ENCODE data around the gene MYCL.
"Not testable (repeated sequence)": the region's sequence is repeated elsewhere in the genome, so short reads cannot be mapped to it uniquely, and the experiment has no call there.

MYCL gene

DNA sequence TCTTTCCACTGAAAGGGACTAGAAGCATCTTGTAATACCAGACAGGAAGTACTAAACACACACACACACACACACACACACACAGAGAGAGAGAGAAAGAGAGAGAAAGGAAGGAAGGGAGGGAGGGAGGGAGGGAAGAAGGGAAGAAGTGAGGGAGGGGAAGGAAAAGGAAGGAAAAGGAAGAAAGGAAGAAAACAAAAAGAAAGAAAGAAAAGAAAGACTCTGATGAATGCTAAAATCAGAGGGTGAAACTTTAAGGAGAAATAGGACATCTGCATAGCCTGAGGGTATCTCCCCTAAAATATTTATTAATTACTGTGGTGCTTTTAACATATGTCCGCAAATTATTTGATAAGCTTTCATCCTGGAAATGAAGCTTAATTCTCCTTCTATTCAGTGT is 29.0 kb downstream of the MYCL start:
- CTCF ChIA-PET, result interaction anchor here (0.6 to 1.7 kb wide), 4 partner anchors 9 to 159 kb away, joined by 3 to 5 read pairs (median 3); partner anchors contain the start of gene MYCL
- POLR2A ChIA-PET, result interaction anchor here (0.8 kb wide), 1 partner anchor 27 kb away, joined by 3 read pairs; no protein-coding TSS in a partner anchor
- TF ChIP-seq, protein P1, sequence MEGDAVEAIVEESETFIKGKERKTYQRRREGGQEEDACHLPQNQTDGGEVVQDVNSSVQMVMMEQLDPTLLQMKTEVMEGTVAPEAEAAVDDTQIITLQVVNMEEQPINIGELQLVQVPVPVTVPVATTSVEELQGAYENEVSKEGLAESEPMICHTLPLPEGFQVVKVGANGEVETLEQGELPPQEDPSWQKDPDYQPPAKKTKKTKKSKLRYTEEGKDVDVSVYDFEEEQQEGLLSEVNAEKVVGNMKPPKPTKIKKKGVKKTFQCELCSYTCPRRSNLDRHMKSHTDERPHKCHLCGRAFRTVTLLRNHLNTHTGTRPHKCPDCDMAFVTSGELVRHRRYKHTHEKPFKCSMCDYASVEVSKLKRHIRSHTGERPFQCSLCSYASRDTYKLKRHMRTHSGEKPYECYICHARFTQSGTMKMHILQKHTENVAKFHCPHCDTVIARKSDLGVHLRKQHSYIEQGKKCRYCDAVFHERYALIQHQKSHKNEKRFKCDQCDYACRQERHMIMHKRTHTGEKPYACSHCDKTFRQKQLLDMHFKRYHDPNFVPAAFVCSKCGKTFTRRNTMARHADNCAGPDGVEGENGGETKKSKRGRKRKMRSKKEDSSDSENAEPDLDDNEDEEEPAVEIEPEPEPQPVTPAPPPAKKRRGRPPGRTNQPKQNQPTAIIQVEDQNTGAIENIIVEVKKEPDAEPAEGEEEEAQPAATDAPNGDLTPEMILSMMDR (IDR thresholded peaks at IDR 0.05; ENCODE audit: insufficient read depth, low read length, missing control alignments), result no peak
- H3K4me3 ChIP-seq (ENCODE audit: low read depth, low read length), result no peak overlapping the region
- no peak for DNase-seq (ENCODE audit: low read depth, low spot score)

GRCh38 chr1:39871796-39872195 is 29.9 kb downstream of the MYCL start:
- ChIA-PET CTCF (interaction anchor here (0.8 to 1.7 kb wide), 2 partner anchors 102 to 160 kb away, joined by 3 to 5 read pairs; no protein-coding TSS in a partner anchor), POLR2A (interaction anchor here (0.8 kb wide), 1 partner anchor 28 kb away, joined by 3 read pairs; no protein-coding TSS in a partner anchor)
- no peak for DNase-seq (ENCODE audit: low read depth, low spot score)
- H3K4me3 ChIP-seq (ENCODE audit: low read depth, low read length), result no peak overlapping the region
- TF ChIP-seq, protein P1 (IDR thresholded peaks at IDR 0.05; ENCODE audit: insufficient read depth, low read length, missing control alignments), result no peak

DNA sequence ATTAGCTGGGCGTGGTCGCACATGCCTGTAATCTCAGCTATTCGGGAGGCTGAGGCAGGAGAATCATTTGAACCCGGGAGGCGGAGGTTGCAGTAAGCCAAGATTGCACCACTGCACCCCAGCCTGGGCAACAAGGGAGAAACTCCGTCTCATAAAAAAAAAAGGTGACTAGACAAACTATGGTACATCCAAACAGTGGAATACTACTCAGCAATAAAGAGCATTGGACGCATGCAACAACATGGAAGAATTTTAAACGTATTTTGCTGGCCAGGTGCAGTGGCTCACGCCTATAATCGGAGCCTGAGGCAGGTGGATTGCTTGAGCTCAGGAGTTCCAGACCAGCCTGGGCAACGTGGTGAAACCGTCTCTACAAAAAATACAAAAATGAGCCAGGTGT is 30.7 kb downstream of the MYCL start:
- POLR2A ChIA-PET; DNase-seq (ENCODE audit: low read depth, low spot score); H3K4me3 ChIP-seq (ENCODE audit: low read depth, low read length): not testable (repeated sequence)
- CTCF ChIA-PET, result interaction anchor here (1.7 kb wide), 1 partner anchor 103 kb away, joined by 5 read pairs; no protein-coding TSS in a partner anchor

DNA sequence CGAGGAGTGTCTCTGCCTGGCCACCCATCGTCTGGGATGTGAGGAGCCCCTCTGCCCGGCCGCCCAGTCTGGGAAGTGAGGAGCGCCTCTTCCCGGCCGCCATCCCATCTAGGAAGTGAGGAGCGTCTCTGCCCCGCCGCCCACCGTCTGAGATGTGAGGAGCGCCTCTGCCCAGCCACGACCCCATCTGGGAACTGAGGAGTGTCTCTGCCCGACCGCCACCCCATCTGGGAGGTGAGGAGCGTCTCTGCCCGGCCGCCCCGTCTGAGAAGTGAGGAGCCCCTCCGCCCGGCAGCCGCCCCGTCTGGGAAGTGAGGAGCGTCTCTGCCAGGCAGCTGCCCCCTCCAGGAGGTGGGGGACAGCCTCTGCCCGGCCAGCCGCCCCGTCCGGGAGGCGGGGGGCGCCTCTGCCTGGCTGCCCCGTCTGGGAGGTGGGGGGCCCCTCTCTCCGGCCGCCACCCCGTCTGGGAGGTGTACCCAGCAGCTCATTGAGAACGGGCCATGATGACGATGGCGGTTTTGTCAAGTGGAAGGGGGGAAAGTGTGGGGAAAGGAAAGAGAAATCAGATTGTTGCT is 32.1 kb downstream of the MYCL start:
- POLR2A ChIA-PET; DNase-seq (ENCODE audit: low read depth, low spot score); H3K4me3 ChIP-seq (ENCODE audit: low read depth, low read length); CTCF ChIA-PET: not testable (repeated sequence)

GRCh38 chr1:39866767-39867166 is 35.0 kb downstream of the MYCL start:
- POLR2A ChIA-PET, result interaction anchor here (1.0 to 1.2 kb wide), 2 partner anchors 21 to 26 kb away, joined by 3 to 4 read pairs; no protein-coding TSS in a partner anchor

DNA sequence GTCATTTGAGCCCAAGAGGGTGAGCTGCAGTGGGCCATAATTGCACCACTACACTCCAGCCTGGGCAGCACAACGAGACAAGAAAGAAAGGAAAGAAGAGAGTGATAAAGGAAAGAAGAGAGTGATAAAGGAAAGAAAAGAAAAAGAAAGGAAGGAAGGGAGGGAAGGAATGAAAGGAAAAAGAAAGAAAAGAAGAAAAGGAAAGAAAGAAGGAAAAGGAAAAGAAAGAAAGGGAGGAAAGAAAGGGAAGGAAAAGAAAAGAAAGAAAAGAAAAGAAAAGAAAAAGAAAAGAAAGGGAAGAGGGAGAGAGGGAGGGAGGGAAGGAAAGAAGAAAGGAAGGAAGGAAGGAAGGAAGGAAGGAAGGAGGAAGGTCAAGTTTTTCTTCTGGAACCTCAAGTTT is 36.0 kb downstream of the MYCL start:
- TF ChIP-seq, protein P1 (IDR thresholded peaks at IDR 0.05; ENCODE audit: insufficient read depth, low read length, missing control alignments), result no peak
- CTCF ChIA-PET, result no interaction called here

More at GRCh38 chr1:39866767-39867166, 35.0 kb downstream of the MYCL start:
- TF ChIP-seq, protein P1 (IDR thresholded peaks at IDR 0.05; ENCODE audit: insufficient read depth, low read length, missing control alignments), result no peak
- DNase-seq (ENCODE audit: low read depth, low spot score), result peak; percentile 44
- no peak overlapping the region for H3K4me3 ChIP-seq (ENCODE audit: low read depth, low read length)
- CTCF ChIA-PET, result interaction anchor here (0.9 kb wide), 1 partner anchor 9 kb away, joined by 3 read pairs; no protein-coding TSS in a partner anchor

GRCh38 chr1:39863177-39863576 is 38.5 kb downstream of the MYCL start:
- DNase-seq (ENCODE audit: low read depth, low spot score), result no peak
- H3K4me3 ChIP-seq (ENCODE audit: low read depth, low read length), result no peak overlapping the region
- CTCF ChIA-PET, result interaction anchor here (0.6 kb wide), 1 partner anchor 9 kb away, joined by 3 read pairs; no protein-coding TSS in a partner anchor
- POLR2A ChIA-PET, result no interaction called here
- TF ChIP-seq, protein P1 (IDR thresholded peaks at IDR 0.05; ENCODE audit: insufficient read depth, low read length, missing control alignments), result no peak

More for the DNA sequence above, 36.0 kb downstream of the MYCL start:
- no peak overlapping the region for H3K4me3 ChIP-seq (ENCODE audit: low read depth, low read length)
- POLR2A ChIA-PET, result no interaction called here
- no peak for DNase-seq (ENCODE audit: low read depth, low spot score)
